H1 (cell line): ENCODE data around the gene CST6. TPM values are rescaled to one million over a fixed set of nuclear protein-coding genes. Genes with fewer than 3 reads are reported as not detected.

ENCODE experiments used
- BACH1 ChIP-seq: IDR thresholded peaks from 2 replicates; pipeline ENCODE4 v1.6.1; 2012; ENCODE audit warnings: low read length, improper control_type of control experiment
- CBX8 ChIP-seq: fragments of 300-800, 300-1000 bp; sonication (generic); IDR thresholded peaks from 2 replicates; pipeline ENCODE4 v1.7.1; 2016; ENCODE audit warnings: low read depth, low read length, borderline replicate concordance
- HDAC6 ChIP-seq: IDR thresholded peaks from one replicate; pipeline ENCODE4 v1.7.1; 2012; ENCODE audit warnings: low read depth, mild to moderate bottlenecking, inconsistent platforms, low read length, moderate library complexity
- KDM1A ChIP-seq: fragments of 200-600, 300-600 bp; sonication (generic); IDR thresholded peaks from 2 replicates; pipeline ENCODE4 v1.7.1; 2016; ENCODE audit warnings: mild to moderate bottlenecking, low read length, borderline replicate concordance
- PHF8 ChIP-seq: fragments of 200-600 bp; sonication (generic); conservative IDR thresholded peaks from 2 replicates; pipeline ENCODE4 v1.7.1; 2012; ENCODE audit warnings: low read depth, mild to moderate bottlenecking, inconsistent platforms, low read length, moderate library complexity
- RXRA ChIP-seq: IDR thresholded peaks from 2 replicates; pipeline ENCODE4 v1.6.1; 2011; ENCODE audit warnings: low read depth, mild to moderate bottlenecking, low read length, moderate library complexity; ENCODE audit not compliant: insufficient read depth
- polyA plus RNA-seq, 7 experiments: library from polyadenylated mRNA; depleted of rRNA in 3 of 7; stranded (reverse) in 5 of 7; unstranded in 2 of 7; fragments of >200 nt in 5 of 7; fragments of 200-250 nt in 2 of 7; gene quantifications; 1 replicate in 5 of 7; 2 replicates in 1 of 7; 4 replicates in 1 of 7; pipeline versions ENCODE4 v1.2.1 to v1.2.3, GENCODE V29; 2011 to 2013; ENCODE audit warnings: missing spikeins in 2 of 7, mixed read lengths in 2 of 7
- total RNA-seq: library from RNA; stranded (reverse); fragmentation: NEBNext Ultra II Directional; extraction: Animal tissue kit (Norgen Biotek cat#: 25700); gene quantifications from 2 replicates; pipeline ENCODE4 v1.2.1, GENCODE V29; 2021

The CST6 gene
- total and polyA plus RNA-seq, 2 of the 8 experiments (the other 6 are each of a cell fraction or from before 2014, with no cell fraction given) = 1.6 to 7.6 TPM

- TF ChIP-seq PHF8 = no peak
- TF ChIP-seq RXRA = no peak
- no peak for TF ChIP-seq BACH1
- TF ChIP-seq HDAC6 = no peak
- no peak for TF ChIP-seq KDM1A
- TF ChIP-seq CBX8 = no peak
Measured at GRCh38 chr11:66044757-66045156, 32.9 kb downstream of the CST6 start (continued).
